Measurements from ENCODE around the gene FRMD6. TPM values are rescaled to one million over a fixed set of nuclear protein-coding genes. Genes with fewer than 3 reads are reported as not detected.

Gene FRMD6
- total RNA-seq, 1 experiment from 2014 or later = 185 TPM

DNA sequence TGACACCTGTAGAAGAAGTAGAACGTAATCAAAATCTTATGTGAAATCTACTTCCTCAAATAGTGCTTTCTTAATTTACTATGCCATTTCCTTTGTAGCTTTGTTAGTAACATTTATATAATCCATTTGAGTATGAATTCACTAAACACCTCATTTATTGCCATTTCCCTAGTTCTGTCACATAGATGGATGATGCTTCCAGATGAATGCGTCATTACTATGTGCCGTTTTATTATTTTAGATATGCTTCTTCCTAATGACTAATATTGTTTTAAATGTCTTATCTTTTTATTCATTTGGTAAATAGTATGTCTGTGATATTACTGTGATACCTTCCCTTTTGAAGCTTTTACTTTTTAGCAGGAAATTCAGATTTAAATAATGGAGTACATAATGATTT is 14.4 kb downstream of the FRMD6 start:
- DNase-seq (ENCODE audit: low read depth) = no peak

DNA sequence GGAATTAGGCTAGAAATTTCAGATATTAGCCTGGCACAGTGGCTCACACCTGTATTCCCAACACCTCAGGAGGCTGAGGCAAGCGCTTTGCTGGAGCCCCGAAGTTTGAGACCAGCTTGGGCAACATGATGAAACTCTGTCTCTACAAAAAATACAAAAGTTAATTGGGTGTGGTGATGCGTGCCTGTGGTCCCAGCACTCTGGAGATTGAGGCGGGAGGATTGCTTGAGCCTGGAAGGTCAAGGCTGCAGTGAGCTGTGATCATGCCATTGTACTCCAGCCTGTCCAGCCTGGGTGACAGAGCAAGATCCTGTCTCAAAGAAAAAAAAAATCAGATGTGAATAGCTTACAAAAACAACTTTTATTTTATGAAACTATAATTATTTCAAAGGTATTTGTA is 15.1 kb downstream of the FRMD6 start:
- DNase-seq (ENCODE audit: low read depth) = no peak

DNA sequence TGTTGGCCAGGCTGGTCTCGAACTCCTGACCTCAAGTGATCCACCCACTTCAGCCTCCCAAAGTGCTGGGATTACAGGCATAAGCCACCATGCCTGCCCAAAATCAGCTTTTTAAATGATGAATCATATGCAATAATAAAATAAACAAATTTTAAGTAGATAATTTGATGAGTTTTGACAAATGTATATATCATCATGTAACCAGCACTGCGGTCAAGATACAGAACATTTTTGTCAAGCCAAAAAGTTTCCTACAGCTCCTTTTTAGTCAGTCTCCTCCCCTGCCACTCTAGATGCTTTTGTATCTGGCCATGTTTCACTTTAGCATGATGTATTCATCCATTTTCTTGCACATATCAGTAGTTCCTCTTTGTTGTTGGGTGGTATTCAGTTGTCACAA is 17.2 kb downstream of the FRMD6 start:
- DNase-seq (ENCODE audit: low read depth) = no peak

DNA sequence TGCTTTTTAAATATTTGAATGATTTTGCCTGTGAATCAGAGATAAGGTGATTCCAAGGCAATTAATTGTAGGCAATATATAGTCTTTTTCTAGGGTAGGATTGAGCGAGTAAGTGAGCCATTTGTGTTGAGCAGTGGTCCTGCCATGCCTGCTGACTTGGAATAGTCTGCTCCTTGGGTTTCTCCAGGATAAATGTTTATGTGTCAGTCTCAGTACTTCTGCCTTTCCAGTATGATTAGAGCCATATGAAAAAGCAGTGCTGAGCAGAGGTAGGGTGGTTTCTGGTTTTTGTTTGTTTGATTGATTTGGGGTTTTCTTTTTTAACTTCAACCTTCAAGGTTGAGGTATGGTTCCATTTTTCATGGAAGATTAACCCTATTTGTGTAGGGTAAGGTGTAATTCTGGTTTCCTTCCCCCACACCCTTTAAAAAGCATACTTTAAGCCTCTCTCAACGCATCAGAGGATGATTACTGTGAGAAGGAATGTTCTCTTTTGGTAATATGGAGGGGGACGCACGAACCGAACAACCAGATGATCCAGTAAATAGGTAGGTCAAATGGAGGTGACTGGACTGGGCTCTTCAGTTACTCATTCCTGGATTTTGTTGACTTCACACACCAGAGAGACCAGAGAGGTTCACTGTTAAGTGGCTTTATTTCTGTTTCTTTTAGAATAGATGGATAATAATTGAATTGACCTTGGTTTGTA is 22.7 kb downstream of the FRMD6 start:
- peak; percentile 51 for DNase-seq (ENCODE audit: low read depth)

DNA sequence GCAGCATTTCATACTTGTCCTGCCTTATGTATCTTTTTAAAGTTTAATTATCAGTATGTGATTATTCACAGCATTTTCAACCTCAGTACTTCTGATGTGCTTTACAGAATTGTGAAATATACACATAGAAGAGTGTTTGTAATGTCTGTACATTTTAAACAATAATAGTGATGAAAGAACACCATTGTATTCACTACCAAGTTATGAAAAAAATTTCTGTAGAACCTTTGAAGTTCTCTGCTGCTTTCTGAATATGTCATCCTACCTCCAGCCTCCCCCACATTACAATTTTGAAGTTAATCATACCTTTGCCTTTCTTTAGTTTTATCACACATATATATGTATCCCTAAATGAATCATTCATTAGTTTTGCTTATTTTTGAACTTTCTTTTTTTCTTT is 24.8 kb downstream of the FRMD6 start:
- DNase-seq (ENCODE audit: low read depth) = no peak

DNA sequence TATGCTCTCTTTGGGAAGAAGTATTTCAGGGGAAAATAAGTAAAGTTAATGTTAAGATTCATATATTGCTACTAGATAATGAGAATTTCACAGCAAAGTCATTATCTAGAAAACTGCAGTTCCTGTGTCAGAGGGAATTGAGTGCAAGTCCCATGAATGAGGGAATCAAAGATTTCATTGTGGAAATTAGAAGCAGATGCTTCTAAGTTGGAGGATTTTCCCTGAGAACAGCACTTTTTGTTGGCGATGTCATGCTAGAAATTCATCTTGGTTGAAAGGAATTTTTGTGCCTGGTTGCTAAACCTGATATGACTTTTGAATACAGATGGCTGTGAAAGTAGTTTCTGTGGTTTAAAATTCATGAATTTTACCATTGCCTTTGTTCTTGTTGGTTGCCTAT is 25.6 kb downstream of the FRMD6 start:
- no peak for DNase-seq (ENCODE audit: low read depth)

DNA sequence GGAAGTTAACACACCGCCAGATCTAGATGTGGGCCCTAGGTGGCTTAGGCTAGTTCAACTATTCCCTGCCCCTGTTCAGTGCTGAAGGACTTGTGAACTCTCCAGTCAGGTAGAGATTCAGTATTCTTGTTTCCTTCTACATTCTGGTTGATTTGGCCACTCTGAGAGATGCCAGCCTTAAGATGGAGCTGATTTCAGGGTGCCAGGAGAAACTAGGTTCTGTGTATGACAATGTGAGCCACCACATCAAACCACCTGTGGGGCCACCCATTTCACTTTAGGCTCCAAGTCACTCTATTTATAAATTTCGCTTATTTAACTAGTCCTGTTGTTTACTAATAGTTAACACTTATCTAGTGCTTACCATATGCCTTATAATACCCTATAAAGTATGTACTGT is 26.0 kb downstream of the FRMD6 start:
- no peak for DNase-seq (ENCODE audit: low read depth)

DNA sequence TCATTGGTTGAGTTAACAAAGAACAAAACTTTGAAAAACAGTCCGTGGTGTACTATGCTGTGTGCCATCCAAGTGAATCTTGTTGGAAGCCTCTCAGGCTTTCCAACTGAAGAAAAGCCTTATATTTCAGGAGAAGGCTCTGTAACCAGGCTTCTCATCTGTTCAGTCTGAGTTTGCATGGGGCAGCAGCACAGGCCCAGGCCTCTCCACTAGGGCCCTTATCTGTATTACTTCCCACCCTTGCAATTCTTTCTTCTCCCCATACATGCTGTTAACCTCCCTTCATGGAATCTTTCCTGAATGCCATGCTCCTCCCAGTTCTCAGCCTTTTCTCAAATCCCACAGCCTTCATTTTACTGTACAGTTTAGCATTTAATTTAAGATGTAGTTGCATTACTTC is 28.3 kb downstream of the FRMD6 start:
- no peak for DNase-seq (ENCODE audit: low read depth)

DNA sequence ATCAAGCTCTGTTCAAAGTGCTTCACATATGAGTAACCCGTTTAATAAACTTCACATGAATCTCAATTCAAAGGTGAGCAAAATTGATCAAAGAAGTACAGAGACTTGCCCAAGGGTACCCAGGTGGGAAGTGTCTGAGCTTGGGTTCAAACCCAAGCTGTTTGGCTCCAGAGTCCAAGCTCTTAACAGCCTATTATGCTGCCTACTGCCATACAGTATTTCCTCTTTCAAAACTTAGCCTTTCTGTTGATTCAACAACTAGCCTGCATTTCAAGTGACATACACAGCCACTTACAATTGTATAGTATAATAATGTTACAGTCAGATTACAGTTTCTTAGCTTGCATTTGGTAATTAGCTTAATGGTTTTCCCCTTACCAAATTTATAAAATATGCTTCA is 29.7 kb downstream of the FRMD6 start:
- no peak for DNase-seq (ENCODE audit: low read depth)

DNA sequence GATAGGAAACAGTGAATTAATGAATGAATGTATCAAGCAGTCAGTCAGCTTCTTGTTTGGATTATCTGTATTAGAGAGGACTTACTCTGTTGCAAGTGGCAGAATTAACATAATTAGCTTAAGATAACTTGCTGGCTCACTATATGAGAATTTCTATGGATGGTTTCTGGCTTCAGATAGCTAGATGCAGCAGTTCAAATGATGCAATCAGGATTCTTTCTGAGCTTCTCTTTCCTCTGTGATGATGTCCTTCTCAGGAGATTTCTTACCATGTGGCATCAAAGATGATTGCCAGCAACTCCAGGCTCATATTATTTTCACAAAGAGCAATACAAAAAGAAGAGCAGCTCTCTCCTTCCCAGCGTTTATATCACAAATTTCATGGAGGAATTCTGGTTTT is 30.7 kb downstream of the FRMD6 start:
- DNase-seq (ENCODE audit: low read depth) = no peak

DNA sequence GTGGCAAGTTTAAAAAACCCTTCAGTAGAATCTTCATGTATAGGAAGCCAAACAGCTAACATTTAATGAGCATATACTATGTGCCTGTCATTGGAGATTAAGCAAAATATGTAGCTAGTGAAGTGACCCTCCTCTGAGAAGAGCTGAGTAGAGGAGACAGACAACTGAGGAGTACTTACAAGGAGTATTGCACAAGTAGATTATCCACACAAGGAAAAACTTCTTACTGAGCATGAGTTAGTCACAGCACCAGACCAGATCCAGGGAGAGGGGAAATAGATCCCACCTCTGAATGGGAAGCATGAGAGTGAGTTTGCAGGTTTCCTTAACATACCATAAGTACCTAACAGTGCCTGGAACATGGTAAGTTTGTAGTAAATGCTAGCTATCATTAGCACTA is 33.0 kb downstream of the FRMD6 start:
- no peak for DNase-seq (ENCODE audit: low read depth)

DNA sequence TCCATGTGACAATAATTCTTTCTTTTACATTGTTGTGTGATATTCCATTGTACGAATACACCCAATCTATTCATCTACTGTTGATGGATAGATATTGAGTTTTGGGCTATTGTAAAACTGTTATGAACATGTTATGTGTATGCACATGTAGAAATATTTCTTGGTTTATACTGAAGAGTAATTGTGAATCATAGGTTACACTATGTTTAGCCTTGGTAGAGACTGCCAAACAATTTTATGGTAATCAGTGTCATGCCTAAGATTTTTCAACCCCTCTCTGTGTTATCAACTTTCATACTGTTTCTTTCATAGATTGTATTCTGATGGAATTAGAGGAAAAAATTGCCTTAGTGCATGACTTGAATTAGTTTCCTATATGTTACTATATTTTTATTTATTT is 39.5 kb downstream of the FRMD6 start:
- DNase-seq (ENCODE audit: low read depth) = no peak

DNA sequence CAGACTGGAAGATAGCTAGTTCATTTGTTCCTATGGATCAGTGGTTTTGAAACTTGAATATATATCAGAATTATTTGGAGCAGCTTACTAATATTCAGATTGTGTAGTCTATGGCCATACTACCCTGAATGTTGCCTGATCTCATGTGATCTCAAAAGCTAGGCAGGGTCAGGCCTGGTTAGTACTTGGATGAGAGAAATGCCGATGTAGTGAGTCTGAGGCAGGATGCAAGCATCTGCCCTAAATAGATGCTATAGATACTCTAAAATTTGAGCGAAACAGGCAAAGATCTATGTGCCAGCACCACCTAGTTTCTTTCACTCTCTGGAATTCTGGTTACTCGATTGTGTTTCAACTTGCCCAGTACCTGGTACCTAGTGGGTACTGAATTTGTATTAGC is 40.9 kb downstream of the FRMD6 start:
- DNase-seq (ENCODE audit: low read depth) = no peak

DNA sequence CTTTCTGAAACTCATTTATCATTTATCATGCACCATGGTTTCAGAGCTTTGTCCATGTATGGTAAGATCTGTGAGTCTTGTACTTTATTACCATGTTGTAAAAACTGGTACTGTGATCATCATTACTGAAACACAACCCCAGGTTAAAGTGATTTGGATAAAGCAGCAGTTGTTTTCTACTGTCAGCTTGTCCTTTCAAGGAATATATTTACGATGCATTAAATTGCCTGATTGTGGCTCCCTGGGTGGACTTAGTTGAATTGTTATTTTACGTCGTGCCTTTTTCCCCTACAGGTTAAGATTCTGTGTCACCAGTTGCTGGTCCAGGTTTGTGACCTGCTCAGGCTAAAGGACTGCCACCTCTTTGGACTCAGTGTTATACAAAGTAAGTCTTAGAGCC is 46.1 kb downstream of the FRMD6 start:
- no peak for DNase-seq (ENCODE audit: low read depth)

DNA sequence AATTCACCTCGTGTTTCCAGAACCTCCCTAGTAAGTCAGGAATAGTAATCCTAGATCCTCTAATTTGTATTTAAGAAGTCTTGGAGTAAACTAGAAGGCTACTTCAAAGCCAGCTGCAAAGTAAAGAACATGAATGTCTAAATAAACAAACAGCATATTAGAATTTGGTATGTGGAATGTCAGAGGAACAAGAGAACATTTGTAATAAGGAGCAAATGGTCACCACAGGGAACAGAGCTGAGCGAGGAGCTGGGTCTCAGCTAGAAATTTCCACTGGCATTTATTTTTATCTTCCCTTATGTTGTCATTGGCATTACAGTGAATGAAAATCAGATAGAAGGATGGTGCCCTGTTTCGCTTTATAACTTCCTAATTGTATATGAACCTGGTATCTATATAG is 50.2 kb downstream of the FRMD6 start:
- no peak for DNase-seq (ENCODE audit: low read depth)

DNA sequence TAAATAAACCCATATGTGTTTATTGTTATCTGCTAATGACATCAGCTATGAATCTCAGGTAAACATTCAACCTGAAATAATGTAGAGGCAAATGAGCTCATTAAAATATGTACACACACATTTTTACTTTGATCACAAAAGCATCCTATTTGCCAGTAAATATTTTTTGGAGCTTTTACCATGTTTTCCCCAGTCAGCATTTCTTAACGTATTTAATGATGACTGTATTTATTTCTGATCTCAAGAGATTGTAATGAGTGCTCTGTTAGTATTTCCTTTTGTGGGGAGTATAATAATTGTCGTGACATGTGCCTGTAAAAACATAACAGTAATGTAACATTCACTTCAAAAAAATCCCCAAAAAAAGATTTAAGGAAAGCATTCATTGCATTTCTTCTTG is 52.1 kb downstream of the FRMD6 start:
- DNase-seq (ENCODE audit: low read depth) = no peak

DNA sequence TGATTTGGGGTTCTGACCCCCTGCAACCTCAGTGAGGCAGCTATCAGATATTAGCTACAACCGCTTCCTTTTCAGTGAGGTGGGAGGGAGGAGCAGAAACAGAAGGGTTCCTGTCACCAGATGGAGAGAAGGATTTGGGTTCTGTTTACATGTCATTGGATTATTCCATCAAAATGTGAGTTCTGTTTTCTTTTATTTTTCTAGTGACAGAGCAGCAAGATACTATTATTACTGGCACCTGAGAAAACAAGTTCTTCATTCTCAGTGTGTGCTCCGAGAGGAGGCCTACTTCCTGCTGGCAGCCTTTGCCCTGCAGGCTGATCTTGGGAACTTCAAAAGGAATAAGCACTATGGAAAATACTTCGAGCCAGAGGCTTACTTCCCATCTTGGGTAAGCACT is 52.8 kb downstream of the FRMD6 start:
- DNase-seq (ENCODE audit: low read depth) = no peak

DNA sequence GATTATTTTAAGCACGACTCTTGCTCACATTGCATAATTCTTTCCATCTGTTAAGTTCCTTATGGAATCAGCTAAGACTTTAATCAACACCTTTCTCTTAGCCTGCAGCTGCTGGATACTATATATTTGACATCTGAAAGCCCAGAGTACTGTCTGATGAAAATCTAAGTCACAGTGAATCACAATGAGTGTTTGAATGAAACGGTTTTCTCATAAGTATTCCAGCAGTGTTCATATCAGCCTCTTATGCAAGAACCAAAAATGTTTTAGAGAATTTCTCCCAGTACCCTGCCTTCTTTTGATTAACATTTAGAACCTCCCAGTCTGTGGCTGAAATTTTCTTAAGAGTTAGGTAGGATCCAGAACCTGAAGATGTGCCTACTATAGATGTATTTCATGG is 55.6 kb downstream of the FRMD6 start:
- DNase-seq (ENCODE audit: low read depth) = no peak

DNA sequence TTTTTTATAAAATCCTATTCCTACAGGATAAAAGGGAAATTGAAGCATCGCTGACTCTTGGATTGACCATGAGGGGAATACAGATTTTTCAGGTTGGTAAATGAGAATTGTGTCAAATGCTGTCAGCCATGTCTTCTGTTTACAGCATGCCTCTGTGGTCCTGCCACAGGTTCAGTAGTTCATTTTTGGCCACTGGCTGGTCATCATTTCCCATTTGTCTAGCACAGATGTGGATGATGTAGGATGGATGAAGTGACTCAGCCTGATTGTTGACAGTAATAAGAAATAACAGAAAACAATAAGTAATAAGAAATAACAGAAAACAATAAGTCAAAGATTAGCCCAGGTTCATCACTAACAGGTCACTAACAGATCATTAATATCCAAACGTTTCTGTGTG is 59.8 kb downstream of the FRMD6 start:
- DNase-seq (ENCODE audit: low read depth) = no peak

DNA sequence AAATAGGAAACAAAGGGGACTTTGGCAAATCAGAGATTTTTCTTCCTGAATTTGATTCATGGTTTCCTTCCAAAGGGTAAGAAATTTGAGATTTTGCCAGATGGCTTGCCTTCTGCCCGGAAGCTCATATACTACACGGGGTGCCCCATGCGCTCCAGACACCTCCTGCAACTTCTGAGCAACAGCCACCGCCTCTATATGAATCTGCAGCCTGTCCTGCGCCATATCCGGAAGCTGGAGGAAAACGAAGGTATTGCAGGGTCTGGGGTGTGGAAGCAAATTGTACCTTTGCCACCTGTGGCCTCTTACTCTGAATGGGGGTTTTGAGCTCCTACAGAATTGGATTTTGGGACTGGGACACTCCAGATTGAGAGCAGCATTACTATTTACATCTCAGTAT is 63.5 kb downstream of the FRMD6 start:
- DNase-seq (ENCODE audit: low read depth) = no peak

DNA sequence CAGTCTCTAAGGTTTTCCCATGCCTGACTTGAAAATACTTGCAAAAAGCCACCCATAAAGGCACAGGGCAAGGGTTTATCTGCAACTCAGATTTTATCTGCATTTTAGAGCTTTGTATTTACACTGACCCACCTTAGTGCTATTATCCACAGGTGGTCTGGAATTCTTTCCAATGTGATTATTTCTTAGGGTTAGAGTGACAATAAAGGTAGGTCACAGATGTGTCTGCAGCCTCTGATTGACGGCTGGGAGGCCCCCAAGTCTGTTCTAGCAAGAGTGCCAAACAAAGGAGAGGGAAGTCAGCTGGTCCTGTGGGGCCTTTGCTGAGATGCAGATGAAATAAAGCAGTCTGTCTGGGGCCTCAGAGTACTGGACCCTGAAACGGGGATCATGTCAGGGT is 64.0 kb downstream of the FRMD6 start:
- no peak for DNase-seq (ENCODE audit: low read depth)

DNA sequence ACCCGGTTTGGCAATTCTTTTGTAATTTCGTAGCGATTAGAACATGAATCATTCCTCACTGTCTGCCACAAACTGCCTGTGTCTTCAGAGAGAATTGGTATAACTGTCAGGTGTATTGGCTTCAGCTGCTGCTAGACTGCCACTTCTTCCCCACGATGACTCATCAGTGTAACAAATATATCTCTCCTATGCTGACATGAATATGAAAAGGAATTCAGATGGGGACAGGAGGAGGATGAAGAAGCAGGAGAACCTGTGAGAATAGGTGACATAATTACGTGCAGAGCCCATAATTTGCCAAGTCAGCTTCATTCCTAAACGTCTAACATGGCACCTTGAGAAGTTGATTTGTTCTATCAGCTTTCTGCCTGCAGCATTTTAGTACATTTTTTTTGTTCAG is 64.9 kb downstream of the FRMD6 start:
- no peak for DNase-seq (ENCODE audit: low read depth)

DNA sequence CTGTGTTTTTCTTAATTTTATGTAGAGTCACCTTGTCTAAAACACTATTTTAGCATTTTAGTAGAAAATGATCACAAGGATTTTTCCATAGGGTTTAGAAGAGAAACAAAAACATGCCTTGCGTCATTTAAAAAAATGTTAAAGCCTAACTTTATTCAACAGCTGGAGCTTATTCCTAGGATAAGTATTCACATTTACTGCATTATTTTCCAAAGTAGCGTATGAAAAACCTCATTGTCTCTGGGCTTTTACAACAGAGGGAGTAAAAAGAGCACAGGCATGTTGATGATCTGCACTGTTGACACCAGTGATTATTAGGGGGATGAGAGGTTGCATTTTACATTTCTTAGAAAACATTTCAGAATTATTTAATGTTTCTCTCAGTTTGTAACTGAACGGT is 66.1 kb downstream of the FRMD6 start:
- DNase-seq (ENCODE audit: low read depth) = no peak

DNA sequence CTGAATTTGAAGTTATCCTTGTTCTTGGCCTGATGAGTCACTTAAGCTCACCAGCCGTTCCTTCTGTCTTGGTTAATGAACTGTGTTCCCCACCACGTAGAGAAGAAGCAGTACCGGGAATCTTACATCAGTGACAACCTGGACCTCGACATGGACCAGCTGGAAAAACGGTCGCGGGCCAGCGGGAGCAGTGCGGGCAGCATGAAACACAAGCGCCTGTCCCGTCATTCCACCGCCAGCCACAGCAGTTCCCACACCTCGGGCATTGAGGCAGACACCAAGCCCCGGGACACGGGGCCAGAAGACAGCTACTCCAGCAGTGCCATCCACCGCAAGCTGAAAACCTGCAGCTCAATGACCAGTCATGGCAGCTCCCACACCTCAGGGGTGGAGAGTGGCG is 68.2 kb downstream of the FRMD6 start:
- DNase-seq (ENCODE audit: low read depth) = no peak

DNA sequence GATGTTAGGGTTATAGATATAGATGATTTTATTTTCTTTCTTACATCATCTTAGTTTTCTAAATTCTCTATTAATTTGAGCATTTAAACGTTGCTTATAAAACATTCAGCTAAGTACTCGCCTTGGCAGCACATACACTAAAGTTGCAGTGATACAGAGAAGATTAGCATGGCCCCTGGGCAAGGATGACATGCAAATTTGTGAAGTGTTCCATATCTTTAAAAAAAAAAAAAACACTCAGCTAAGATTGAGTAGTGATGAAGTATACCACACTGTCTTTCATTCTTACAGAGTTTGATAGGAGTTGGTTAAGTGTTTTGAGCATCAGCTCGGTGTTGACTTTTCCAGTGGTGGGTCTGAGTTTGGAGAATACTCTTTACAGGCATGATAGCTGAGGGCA is 72.3 kb downstream of the FRMD6 start:
- DNase-seq (ENCODE audit: low read depth) = no peak
